ENCODE measurements around the gene NARS2. TPM values are rescaled to one million over a fixed set of nuclear protein-coding genes. Genes with fewer than 3 reads are reported as not detected.
A peak's percentile ranks its signal among the peaks of the same experiment; 100 is the strongest.

NARS2 gene
- total and polyA plus RNA-seq, 9 of the 15 experiments (the other 6 are each of a cell fraction or from before 2014, with no cell fraction given) = 26.8 to 48.0 (median 34.2) TPM

DNA sequence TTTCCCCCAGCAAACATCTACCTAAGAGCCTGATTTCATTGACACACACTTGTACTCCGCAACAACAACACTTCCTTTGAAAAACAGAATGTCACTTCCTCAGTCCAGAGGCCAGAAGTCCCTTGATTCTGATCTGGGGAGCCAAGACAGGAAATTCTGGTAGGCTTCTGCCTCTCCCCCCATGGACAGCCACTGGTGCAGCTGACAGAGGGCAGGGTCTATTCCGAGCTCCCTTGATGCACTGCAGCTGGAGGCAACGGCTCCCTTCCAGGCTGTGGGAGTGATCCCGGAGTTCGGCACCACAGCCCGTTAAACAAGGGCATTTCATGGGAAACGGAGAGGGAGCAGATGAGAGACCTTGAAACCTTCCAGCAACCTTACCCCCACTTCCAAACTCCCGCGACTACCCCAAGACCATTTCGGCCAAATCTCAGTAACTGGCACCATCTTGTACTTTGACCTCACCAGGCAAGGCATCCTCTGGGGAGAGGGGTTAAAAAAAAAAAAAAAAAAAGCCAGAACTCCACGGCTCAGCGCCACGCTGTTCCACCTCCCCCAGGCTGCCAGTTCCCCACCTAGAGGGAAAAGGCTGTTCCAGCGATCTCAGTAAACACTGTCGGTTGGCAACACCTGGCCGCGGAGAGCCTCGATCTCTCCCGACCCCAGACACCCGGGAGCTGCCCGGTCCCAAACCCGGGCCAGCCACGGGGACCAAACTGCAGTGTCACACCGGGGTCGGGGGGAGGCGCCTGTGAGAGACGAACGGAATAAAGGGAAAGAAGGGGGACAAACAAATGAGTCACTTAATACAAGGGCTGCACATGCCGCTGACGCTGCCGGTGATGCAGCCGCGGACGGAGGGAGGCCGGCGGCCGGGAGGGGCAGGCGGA lies 158.1 kb downstream of the NARS2 start (continued):
- peak; percentile 72 for TF ChIP-seq SMAD4 (CRISPR knock-in tag; conservative IDR thresholded peaks at IDR 0.05)
- TF ChIP-seq CC2D1A (IDR thresholded peaks at IDR 0.05) = 0 out of 2 replicates have a peak, but pooled peaks have one; percentile 72
- no peak for TF ChIP-seq PTBP1 (IDR thresholded peaks at IDR 0.05; ENCODE audit: low read depth, low read length)
- no peak for TF ChIP-seq ARID3B (CRISPR knock-in tag; IDR thresholded peaks at IDR 0.05; ENCODE audit: borderline replicate concordance)
- TF ChIP-seq, protein P1, sequence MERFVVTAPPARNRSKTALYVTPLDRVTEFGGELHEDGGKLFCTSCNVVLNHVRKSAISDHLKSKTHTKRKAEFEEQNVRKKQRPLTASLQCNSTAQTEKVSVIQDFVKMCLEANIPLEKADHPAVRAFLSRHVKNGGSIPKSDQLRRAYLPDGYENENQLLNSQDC (CRISPR knock-in tag; IDR thresholded peaks at IDR 0.05) = no peak
- peak; percentile 25; the same call in 1 of the 2 replicates for TF ChIP-seq SP1 (CRISPR knock-in tag; IDR thresholded peaks at IDR 0.05)
- no peak for TF ChIP-seq ZNF551 (CRISPR knock-in tag; IDR thresholded peaks at IDR 0.05)
- TF ChIP-seq PHF20 (IDR thresholded peaks at IDR 0.05; ENCODE audit: partially characterized antibody) = peak; percentile 54
- TF ChIP-seq, protein P2, sequence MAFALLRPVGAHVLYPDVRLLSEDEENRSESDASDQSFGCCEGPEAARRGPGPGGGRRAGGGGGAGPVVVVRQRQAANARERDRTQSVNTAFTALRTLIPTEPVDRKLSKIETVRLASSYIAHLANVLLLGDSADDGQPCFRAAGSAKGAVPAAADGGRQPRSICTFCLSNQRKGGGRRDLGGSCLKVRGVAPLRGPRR (CRISPR knock-in tag; IDR thresholded peaks at IDR 0.05) = no peak
- TF ChIP-seq, protein P3, sequence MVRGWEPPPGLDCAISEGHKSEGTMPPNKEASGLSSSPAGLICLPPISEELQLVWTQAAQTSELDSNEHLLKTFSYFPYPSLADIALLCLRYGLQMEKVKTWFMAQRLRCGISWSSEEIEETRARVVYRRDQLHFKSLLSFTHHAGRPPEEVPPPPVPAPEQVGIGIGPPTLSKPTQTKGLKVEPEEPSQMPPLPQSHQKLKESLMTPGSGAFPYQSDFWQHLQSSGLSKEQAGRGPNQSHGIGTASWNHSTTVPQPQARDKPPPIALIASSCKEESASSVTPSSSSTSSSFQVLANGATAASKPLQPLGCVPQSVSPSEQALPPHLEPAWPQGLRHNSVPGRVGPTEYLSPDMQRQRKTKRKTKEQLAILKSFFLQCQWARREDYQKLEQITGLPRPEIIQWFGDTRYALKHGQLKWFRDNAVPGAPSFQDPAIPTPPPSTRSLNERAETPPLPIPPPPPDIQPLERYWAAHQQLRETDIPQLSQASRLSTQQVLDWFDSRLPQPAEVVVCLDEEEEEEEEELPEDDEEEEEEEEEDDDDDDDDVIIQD (CRISPR knock-in tag; IDR thresholded peaks at IDR 0.05) = no peak
- TF ChIP-seq NCOA1 (IDR thresholded peaks at IDR 0.05; ENCODE audit: low read depth) = 0 out of 2 replicates have a peak, but pooled peaks have one; percentile 27
- TF ChIP-seq, protein P4, sequence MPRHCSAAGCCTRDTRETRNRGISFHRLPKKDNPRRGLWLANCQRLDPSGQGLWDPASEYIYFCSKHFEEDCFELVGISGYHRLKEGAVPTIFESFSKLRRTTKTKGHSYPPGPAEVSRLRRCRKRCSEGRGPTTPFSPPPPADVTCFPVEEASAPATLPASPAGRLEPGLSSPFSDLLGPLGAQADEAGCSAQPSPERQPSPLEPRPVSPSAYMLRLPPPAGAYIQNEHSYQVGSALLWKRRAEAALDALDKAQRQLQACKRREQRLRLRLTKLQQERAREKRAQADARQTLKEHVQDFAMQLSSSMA (CRISPR knock-in tag; IDR thresholded peaks at IDR 0.05) = no peak
- TF ChIP-seq CTCF (IDR thresholded peaks at IDR 0.05 in 2 of 3, conservative IDR thresholded peaks at IDR 0.05 in 1 of 3; ENCODE audit: insufficient read depth in 2 of 3, low read depth in 1 of 3, low read length in 3 of 3) = peak; percentile 50 to 68 (median 63)
- no peak for TF ChIP-seq CHCHD3 (CRISPR knock-in tag; IDR thresholded peaks at IDR 0.05)
- TF ChIP-seq ZNF511 (CRISPR knock-in tag; IDR thresholded peaks at IDR 0.05) = no peak
- TF ChIP-seq ZBTB2 (IDR thresholded peaks at IDR 0.05) = peak; percentile 52

Measured in K562 (cell line).